Fibroblast of skin of right biceps (primary cell): Measurements from ENCODE around the gene RGS9.
A peak's percentile ranks its signal among the peaks of the same experiment; 100 is the strongest.
"Not testable (repeated sequence)": the region's sequence is repeated elsewhere in the genome, so short reads cannot be mapped to it uniquely, and the experiment has no call there.

ENCODE experiments used
- DNase-seq: peaks from one replicate; pipeline ENCODE4 v3.0.0-alpha.2; 2013

RGS9 gene

DNA sequence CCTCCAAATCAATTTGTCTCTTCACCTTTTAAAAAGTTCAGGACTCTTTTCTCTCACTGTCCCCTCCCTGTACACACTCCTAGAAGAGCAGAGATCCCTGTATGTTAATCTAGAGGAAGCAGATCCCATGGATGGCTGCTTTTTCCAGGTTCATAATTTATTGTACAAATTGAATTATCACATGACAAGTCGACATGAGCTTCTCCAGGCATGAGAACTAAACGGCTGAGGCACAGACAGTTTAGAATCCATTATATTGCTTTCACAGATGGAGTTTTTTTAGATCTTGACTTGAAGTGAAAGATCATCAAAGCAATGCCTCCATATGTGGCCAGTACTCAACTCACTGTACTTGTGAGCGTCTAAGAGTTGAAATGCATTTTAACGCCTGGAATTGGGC, 47.9 kb downstream of the RGS9 start:
- no peak for DNase-seq

DNA sequence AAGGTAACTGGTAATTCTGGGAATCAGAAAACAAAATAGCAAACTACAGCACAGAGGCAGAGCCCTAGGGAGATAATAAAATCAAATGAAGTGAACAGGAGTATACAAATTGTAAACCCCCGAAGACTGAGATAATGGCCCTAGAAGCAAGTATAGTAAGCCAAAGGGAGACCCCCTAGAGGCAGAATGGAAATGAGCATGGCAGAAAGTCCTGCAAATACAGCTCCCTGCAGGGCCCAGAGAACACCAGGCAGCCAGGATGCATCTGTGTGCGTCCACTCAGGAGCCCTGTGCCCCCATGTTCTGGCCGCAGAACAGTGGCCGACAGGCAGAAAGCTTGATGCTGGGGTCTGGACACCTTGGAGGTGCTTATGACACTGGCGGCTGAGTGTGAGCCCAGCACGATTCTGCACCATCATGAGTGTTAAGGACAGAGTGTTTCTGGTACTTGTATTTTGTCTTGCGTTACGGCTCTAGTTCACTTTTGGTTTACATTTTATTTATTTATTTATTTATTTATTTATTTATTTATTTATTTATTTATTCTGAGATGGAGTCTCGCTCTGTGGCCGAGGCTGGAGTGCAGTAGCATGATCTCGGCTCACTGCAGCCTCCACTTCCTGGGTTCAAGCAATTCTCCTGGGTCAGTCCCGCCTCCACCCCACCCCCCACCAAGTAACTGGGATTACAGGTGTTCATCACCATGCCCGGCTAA, 48.7 kb downstream of the RGS9 start:
- DNase-seq: no peak

DNA sequence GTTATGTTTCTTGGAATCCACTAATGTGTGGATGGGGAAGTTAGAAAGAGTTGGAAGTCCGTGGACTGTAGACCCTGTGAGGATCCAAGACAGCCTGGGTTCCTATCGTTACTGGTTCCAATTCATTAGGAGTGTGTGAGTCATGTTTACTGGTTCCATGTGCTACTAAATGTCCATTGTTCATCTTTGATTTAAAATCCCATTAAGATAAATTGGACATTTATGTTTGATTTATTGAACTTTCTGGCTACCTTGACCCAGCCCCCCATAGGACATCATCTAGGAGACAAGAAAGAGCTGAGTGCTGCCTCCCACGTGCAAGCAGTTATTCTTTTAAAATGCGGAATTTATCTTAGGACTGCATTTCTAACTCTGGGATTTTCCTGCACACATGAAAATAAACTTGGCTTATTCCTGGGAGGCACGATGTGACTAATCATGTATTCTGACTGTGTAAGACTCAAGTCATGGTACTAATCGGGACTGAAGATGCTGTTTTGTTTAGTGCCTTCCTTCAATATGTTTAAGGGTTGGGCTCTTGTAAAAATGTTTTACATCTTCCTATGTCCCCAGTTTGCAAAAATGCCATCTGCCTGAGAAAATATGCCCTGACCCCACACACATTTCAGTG, 53.4 kb downstream of the RGS9 start:
- DNase-seq: peak; percentile 51

DNA sequence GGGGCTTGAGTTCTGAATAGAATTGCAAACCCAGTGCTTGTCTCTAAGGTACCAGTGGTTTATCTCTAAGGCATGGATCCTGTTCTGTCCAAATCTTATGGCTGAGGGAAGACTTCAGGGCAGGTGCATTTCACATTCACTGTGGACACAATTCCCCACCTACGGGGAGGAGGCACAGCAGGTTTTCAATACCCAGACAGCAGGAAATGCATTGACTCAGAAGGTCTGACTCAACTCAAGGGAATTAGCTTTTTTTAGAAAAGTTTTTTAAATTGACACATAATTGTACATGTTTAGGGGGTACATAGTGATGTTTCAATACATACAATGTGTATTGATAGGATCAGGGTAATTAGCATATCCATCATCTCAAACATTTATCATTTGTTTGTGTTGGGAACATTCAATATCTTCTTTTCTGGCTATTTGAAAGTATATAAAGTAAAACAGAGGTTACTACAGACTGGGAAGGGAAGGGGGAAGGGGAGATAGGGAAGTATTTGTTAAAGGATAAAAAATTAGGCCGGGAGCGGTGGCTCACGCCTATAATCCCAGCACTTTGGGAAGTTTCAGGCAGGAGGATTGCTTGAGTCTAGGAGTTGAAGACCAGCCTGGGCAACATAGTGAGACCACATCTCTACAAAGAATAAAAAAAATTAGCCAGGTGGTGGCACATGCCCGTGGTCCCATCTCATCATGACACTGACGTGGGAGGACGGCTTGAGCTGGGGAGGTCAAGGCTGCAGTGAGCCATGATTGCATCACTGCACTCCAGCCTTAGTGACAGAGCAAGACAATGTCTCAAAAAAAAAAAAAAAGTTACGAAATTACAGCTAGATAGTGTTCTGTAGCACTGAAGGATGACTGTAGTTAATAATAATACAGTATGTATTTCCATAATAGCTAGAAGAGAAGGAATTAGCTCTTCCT, 54.9 kb downstream of the RGS9 start:
- DNase-seq: peak; percentile 75

DNA sequence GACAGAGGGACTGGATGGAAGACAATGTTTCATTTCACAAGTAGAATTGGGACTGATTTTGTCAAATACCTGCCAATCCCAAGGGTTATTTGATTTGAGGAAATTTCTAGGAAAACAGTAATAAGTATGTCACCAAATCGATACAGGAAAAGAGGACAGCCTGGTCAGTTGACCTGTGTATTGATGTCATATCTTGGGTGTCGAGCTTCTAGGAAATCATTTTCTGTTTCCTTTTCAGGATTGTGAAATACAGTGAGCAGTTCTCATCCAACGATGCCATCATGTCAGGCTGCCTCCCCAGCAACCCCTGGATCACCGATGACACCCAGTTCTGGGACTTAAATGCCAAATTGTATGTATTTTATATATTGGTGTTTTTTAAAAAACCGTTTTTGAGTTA, 56.1 kb downstream of the RGS9 start:
- no peak for DNase-seq

DNA sequence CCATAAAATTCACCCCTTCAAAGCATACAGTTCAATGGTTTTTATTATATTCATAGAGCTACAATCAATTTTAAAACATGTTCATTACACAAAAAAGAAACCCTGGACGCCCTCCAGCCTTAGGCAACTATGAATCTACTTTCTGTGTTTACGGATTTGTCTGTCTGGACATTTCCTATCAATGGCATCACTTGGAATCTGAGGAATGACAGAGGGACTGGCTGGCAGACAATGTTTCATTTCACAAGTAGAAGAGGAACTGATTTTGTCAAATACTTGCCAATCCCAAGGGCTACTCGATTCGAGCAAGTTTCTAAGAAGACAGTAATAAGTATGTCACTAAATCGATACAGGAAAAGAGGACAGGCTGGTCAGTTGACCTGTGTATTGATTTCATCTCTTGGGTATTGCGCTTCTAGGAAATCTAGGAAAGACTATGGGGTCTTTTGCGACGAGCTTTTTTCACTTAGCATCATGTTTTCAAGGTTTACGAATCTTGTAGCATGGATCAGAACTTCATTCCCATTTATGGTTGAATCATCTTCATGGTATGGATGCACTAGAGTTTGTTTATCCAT, 56.6 kb downstream of the RGS9 start:
- no peak for DNase-seq

DNA sequence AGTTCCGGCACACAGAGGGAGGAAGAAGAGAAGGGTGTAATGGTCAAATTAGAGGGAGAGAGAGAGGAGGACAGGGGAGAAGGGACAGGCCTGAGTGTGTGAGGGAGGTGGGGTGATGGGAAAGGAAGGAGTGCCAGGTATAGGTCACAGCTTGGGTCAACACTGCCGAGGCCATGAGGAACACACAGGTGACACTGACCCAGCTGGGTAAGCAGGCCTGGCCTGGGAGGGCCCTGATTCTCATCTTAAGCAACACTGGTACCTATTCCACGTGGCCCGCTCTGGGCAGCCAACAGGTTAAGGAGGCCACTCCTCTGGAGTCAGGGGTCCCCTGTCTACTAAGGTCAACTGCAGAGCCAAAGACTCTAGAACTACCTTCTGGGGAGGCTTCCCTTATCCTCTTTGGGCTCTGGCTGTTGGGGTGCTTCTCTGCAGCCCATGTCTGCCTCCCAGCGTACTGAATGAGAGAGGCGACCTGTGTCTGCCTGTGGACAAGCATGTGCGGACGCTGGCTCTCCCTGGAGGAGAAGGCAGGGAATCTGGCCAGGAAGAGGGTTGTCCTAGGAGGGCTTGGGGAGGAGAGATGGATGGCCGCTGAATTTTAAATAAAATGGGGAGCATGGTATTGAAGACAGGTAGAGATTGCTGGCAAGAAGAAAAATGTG, 57.6 kb downstream of the RGS9 start:
- DNase-seq: no peak

DNA sequence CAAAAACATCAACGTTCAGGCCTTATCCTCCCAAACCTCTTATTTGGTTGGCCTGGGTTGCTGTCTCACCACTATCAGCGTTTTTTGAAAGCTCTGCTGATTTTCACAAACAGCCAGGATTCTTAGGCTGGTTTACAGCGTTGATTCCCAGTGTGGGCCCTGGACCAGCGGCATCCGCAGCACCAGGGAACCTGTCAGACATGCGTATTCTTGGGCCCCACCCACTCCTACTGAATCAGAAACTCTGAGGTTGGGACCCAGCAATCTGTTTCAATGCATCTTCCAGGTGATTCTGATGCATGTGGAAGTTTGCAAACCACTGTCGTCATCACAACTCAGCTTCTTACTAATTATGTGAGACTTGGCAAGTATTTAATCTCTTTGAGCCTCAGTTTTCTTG, 58.5 kb downstream of the RGS9 start:
- DNase-seq: no peak

DNA sequence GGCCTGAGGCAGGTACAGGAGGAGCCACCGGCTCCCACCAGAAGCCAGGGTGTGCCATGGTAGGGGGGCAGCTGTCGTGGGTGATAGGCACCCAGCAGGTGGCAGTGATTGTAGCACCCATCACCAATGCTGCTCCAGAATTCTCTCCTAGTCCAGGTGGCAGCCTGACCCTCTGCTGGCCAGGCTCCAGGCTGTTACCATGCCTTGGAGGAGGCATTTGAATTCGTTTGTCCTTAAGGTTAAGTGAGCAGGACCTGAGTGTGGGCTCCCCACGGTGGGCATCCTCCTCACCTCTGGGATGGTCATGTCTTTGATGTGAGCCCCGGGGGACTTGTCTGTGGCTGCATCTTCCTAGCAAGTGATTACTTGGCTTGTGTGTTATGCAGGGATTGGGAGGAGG, 59.4 kb downstream of the RGS9 start:
- no peak for DNase-seq

DNA sequence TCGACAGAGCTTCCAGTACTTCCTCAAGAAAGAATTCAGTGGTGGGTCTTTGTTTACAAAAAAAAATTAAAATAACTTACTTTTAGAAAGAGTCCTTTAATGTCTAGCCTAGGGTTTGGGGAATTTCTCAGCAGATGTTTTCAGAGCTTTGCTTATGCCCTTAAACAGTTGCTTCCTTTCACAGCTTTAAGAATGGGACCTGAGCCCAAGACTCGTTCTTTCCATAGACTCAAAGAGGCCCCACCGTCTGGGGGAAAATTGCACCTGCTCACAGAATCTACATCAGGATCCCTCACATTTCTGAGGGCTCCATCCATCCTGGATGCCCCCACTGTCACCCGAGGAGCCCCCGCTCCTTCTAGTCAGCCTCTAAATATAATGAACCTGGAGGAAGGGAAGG, 60.0 kb downstream of the RGS9 start:
- DNase-seq: no peak

DNA sequence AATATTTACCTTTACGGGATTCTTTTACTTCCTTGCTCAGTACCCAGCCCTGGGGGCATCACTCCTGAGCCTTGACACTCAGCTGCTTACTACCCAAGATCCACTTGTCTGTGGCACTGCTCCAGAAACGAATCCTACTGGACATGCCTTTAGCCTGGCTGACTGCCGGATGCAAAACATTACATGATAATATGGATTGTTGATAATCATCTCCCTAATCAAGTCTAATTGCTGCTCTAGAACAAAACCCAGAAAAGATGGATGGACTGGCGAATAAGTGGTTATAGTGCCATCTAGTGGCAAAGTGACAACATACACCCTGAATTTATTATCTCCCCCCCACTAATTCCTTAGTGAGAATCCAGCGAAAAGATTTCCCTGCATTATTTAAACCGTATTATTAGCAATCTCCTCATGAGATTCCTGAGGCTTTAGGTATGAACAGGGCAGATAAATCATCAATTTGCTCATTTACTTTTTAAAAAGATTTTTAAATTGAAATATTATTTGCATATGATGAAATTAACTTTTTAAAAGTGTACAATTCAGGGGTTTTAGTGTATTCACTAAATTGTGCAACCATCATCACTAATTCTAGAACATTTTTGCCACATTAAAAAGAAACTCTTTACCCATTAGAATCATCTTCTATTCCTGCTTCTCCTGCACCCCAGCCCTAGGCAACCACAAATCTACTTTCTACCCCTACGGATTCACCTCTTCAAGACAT, 61.6 kb downstream of the RGS9 start:
- peak; percentile 53 for DNase-seq

DNA sequence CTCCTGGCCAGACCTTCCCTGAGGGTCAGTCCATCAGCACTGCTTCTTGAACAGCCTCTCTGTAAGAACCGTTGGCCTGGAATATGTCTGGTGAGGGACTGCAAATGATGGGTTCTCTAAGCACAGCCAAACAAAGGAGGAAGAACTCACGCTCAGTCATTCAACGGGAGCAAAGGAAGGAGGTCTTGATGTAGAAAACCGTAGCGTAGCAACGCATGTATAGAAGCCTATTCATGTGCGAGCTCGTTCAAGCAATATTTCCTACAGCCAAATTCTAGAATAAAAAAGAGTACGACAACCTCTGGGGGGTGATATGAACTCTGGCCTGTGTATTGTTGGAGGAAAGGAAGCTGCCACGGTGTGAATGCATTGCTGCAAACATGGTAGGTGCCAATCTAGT, 64.2 kb downstream of the RGS9 start:
- no peak for DNase-seq

DNA sequence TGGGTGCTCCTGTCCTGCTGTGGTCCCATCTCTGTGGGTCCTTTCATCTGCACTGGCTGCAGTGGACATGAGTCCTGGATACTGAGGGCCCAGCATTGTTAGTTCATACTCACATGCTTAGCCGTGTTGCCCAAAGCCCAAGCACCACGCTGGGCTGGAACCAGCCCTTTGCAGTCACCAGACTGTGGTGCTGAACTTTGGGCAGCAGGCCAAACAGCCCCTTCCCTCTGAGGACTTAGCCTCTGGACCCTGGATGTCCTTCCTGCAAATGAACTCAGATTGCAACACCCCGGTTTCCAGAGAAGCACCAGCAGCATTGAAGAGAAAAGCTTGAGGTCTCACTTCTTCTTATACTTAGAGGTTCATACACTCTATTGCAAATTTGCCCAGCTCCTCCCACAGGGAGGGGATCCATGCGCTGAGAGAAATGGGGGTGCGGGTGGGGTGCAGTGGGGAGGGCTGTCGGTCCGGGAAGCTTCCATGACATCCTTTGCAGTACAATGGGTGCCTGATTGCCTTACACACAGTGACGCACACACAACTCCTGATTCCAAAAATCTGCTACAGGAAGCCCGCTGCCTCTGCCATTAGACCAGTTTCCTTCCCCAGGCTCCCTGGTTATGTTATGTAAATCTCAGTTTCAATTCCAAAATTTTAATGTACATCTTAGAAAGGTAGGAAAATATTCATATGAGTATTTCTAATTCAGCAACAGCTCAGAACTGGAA, 65.8 kb downstream of the RGS9 start:
- no peak for DNase-seq

DNA sequence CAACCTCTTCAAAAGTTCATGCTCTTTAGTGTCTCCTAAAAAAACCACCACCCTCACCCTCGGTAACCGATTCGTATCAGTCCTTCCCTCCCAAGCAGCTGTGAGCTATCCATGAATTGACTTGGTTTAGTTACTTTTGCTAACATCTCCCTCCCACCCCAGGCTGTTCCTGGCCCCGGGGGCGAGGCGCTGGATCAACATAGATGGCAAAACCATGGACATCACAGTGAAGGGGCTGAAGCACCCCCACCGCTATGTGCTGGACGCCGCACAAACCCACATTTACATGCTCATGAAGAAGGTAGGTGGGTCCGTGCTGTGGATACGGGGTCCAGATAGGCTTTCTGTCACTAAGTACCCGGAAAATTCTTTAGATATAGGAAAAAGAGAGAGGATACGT, 66.8 kb downstream of the RGS9 start:
- DNase-seq: no peak

DNA sequence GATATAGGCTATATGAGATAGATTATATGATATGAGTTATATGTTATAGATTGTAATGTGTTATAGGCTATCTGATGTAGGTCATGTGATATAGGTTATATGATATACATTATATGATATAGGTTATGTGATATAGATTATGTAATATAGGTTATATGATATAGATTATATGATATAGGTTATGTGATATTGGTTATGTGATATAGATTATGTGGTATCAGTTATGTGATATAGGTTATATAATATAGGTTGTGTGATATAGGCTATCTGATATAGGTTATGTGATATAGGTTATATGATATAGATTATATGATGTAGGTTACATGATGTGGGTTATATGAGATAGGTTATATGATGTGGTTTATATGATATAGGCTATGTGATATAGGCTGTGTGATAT, 68.5 kb downstream of the RGS9 start:
- no peak for DNase-seq

DNA sequence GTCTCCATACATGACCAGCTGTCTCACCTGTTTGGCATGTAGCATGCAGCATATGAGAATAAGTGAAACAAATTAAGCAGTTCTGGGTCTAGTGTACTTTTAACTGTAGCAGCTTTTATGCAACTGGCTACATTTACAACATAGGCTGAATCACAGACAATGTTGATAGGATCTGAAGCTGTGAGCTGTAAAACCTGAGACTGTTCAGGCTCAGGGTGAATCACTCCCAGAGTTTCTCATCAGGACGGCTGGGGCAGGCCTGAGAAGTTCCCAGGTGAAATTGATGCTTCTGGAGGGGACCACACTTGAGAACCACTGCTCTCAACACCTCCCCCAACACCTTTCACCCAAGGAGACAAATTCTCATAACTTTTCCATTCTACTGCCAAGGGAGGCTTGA, 70.3 kb downstream of the RGS9 start:
- not testable (repeated sequence) for DNase-seq

DNA sequence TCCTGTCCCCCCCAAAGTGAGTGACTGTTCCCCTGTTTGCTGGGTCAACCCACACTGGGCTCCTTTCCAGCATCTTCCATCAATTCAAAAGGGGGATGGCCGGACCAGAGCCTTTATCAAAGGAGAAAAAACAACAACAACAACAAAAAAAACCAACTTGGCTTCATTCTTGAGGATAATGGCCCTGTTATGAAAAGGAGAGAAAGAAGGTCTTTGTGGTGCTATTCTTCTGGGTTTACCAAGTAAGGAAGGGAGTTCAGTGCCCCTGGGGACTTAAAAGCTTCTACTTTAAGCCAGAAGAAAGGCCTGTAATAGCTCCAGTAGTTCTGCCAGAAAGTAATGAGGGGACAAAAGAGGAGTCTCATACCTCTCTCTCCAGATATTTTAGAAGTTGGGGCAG, 71.5 kb downstream of the RGS9 start:
- no peak for DNase-seq

DNA sequence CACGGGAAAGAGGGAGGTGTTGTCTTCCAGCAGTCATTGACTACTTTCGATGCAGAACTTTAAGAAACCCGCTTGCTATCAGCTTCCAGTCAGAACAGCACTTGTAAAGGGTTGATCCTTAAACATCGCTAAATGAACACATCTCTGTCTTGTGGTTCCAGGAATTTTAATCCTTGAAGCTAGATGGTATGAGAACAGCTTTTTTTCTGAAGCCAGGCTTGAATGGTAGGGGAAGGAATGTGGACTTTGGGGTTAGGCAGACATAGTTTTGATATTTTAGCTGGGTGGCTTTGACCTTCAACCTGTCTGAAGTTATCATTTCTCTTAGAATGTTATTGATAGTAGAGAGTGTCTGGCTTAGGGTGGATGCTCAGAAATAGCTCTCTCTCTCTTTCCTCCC, 81.1 kb downstream of the RGS9 start:
- DNase-seq: no peak

DNA sequence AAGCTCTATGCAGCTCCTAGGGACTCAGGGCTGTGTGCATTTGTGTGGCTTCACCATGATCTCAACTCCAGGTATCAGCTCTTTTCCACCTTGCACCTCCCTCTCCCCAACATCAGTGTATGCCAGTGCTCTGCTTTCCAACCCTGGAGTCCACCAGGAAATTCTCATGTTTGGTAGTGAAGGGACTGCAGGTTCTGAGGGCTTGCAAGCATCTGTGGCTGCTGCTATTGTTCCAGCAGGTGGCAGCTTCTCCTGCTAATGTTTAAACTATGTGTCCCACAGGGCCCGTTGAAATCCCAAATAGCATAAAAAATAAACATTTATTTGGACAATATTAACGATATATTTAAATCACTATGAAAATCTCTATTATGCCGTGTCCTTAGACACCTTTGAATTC, 82.0 kb downstream of the RGS9 start:
- DNase-seq: no peak

DNA sequence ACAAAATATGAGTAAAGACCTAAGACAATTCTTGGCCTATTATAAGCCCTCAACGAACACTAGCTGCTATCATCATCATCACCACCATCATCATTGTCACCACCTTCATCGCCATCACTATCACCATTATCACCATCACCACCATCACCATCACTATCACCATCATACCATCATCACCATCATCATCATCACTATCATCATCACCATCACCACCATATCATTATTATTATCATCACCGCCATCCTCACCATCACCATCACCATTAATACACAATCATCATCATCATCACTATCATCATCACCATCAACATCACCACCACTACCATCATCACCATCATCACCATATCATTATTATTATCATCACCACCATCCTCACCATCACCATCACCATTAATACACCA, 82.5 kb downstream of the RGS9 start:
- no peak for DNase-seq

DNA sequence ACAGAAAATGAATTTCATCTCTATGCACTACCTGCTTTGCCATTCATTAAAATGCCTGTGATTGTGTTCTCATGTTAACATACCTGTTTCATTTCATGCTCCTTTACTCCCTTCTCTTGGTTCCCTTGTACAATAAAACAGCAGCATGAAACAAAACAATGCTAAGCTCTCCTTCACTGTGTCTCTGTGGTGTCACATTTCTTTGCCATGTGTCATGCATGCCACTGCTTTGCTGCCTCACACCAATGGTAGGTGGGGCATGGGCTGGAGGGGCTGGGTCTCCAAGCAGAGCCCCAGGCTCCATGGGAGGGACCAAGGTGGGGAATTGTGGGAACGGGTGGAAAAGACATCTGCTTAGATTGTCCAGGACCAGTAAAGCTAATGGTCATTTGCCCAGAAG, 83.6 kb downstream of the RGS9 start:
- DNase-seq: peak; percentile 68
